Anterior cingulate cortex (tissue), 58 donors: Measurements from ENCODE around the gene UBAP1L.
"Not testable (repeated sequence)": the region's sequence is repeated elsewhere in the genome, so short reads cannot be mapped to it uniquely, and the experiment has no call there.

Experiments
- DNase-seq, 58 donors: peaks; one replicate each; lab custom pipeline; 2025; lab: John Stamatoyannopoulos, UW

UBAP1L gene

DNA sequence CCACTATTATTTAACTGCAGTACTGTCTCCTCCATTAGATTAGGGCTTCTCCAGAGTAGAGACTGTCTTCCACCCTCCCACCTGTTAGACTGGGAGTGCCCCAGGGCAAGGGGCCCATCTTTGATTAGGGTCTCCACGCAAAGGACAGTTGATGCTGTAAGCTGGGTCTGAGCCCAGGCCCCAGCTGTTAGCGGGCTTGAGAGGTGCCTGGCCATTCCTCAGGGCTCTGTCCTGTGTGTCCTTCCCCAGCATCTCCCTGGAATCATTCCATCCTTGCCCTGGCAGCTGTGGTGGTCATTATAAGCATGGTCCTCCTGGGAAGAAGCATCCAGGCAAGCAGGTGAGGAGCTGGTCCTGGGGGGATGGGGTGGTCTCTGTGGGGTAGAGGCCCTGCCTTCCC lies 63.7 kb downstream of the UBAP1L start:
- no peak for DNase-seq

DNA sequence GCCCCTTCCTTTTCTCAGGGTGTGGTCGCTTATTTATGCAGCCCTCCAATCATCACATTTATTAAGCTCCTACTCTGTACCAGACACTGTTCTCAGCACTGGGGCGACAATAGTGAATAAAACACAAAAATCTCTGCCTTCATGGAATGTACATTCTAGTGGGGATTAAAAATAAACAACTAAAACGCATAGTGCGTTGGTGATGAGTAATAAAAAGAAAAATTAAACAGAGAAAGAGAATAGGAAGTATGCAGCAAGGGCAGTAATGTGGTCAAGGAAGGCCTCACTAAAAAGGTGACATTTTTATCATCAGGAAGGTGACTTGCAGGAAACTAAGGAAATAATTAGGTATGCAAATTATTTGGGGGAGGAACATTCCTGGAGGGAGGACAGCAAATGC lies 64.7 kb downstream of the UBAP1L start:
- no peak for DNase-seq

DNA sequence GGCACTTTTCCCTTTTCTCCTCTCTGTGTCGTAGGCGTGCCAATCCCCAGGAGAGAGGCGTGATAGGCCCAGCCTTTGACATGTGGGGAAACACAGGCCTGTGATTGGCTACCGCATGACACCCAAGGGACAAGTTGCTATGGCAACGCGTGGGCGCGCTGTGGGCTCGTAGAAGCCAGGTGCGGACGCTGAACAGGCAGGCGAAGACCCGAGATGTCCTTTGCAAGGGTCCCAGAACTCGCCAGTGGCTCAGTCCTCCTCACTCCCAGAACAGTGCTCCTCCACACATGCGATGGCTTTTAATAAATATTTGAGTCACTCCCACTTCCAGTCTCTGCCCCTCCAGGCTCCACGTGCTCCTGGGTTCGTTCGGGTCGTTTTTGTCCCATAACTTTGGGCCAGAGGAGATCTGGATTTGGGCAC lies 65.6 kb downstream of the UBAP1L start:
- peak; percentile 43 to 94 (median 84) for DNase-seq

- DNase-seq: no peak
Measured at GRCh38 chr15:65048241-65048640, 66.8 kb downstream of the UBAP1L start.

GRCh38 chr15:65044724-65045481 lies 70.1 kb downstream of the UBAP1L start, which contains the start of gene SLC51B:
Gene SLC51B (plus strand): TSS chr15:65045387. CDS start chr15:65050005, 4,618 bp downstream.
- DNase-seq: no peak

- not testable (repeated sequence) for DNase-seq
Measured at GRCh38 chr15:65044218-65044617, 70.8 kb downstream of the UBAP1L start.

DNA sequence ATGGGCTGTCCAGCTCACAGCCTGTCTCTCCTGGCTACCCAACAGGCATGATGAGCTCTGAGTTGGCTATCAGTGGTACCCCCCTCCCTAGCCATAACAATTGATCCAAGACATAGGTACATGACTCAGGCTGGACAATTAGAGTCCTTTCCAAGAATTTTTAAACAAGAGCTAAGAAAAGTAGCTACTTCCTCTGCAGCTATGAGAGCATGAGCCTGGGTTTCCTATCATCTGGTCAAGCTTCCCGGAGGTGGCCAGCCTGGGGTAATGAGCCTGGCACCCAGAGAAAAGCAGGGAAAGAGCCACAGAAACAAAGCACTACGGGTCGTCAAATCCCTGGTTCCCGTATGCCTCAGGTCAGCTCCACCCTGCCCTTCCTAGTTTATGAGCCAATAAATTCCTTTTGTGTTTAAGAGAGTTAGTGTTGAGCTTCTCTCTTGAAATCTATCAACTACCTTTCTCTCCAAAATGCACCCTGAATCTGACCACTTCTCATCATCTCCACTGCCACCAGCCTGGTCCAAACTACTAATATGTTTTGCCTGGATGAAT lies 72.1 kb downstream of the UBAP1L start:
- no peak for DNase-seq
